Mucosa of rectum (tissue), 2 donors: Measurements from ENCODE around the gene FIS1.

Source experiments
- H3K27ac ChIP-seq, 2 donors: one replicate each; pipeline ENCODE4 v1.7.0; 2013; ENCODE audit warnings: inconsistent platforms in 2 of 2, low read depth in 2 of 2, low read length in 2 of 2
- H3K27me3 ChIP-seq, 2 donors: one replicate each; pipeline ENCODE4 v1.7.0; 2013; ENCODE audit warnings: low read length in 2 of 2; ENCODE audit not compliant: control insufficient read depth in 2 of 2, insufficient read depth in 2 of 2
- H3K36me3 ChIP-seq, 2 donors: one replicate each; pipeline ENCODE4 v1.7.0; 2013; ENCODE audit warnings: low read length in 2 of 2; ENCODE audit not compliant: control insufficient read depth in 2 of 2, insufficient read depth in 2 of 2
- H3K4me1 ChIP-seq, 2 donors: one replicate each; pipeline ENCODE4 v1.7.0; 2013; ENCODE audit warnings: low read length in 2 of 2, mild to moderate bottlenecking in 1 of 2; ENCODE audit not compliant: control insufficient read depth in 2 of 2, insufficient read depth in 2 of 2
- H3K4me3 ChIP-seq, 2 donors: one replicate each; pipeline ENCODE4 v1.7.0; 2013; ENCODE audit warnings: low read length in 2 of 2
- H3K9ac ChIP-seq, 2 donors: one replicate each; pipeline ENCODE4 v1.7.0; 2013; ENCODE audit warnings: low read length in 2 of 2, low read depth in 1 of 2, mild to moderate bottlenecking in 1 of 2
- H3K9me3 ChIP-seq, 2 donors: one replicate each; pipeline ENCODE4 v1.7.0; 2013; ENCODE audit warnings: low read length in 2 of 2; ENCODE audit not compliant: control insufficient read depth in 2 of 2
- donor health status: healthy.
- donor health status: Normal muscosa, but diverticular disease.

The FIS1 gene

DNA sequence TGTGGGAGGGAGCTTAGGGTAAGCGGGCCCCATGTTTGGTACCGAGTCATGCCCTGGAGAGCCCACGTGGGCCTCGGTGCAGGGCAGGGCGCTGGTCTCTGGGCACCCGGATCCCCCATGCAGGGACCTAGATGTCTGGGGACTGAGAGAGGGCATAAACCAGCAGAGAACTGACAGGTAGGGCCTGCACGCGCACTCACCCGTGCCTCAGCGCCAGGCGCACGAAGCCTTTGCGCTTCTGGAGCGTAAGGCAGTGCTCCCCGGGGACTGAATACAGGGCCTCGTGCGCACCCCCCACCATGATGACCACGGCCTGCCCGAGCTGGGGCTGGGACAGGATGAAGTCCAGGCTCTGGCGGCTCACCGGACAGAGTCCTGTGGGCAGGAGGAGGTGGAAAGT, 46.9 kb downstream of the FIS1 start:
- H3K36me3 ChIP-seq, result no peaks in the 10 kb centered on the region
- H3K27me3 ChIP-seq, result peaks cover 0 to 5% of the 10 kb centered on the region in 2 donors

GRCh38 chr7:101195884-101196283, 49.0 kb downstream of the FIS1 start:
- Histone ChIP-seq H3K4me3 (no peak overlapping the region), H3K27me3 (peaks cover 0 to 4% of the 10 kb centered on the region in 2 donors), H3K9me3 (no peaks in the 10 kb centered on the region)

More for the DNA sequence above, 46.9 kb downstream of the FIS1 start:
- no peak overlapping the region for H3K27ac ChIP-seq
- H3K9ac ChIP-seq, result no peak overlapping the region
- no peak overlapping the region for H3K4me3 ChIP-seq
- no peaks in the 10 kb centered on the region for H3K9me3 ChIP-seq
- H3K4me1 ChIP-seq, result peaks cover 12 to 14% of the 10 kb centered on the region in 2 donors

More at GRCh38 chr7:101195884-101196283, 49.0 kb downstream of the FIS1 start:
- Histone ChIP-seq H3K4me1 (peaks cover 5 to 9% of the 10 kb centered on the region in 2 donors), H3K27ac (no peak overlapping the region), H3K36me3 (no peaks in the 10 kb centered on the region), H3K9ac (no peak overlapping the region)
